HUES6 (cell line): ENCODE results near the gene GIGYF1.
"Not testable (repeated sequence)": the region's sequence is repeated elsewhere in the genome, so short reads cannot be mapped to it uniquely, and the experiment has no call there.

Source experiments
- H3K27ac ChIP-seq: 2 replicates; pipeline ENCODE4 v1.7.0; 2013; ENCODE audit warnings: low read depth, mild to moderate bottlenecking, low read length, inconsistent platforms
- H3K27me3 ChIP-seq: 2 replicates; pipeline ENCODE4 v1.6.1; 2013; ENCODE audit warnings: low read length; ENCODE audit not compliant: control insufficient read depth, insufficient read depth
- H3K36me3 ChIP-seq: 2 replicates; pipeline ENCODE4 v1.6.1; 2013; ENCODE audit warnings: low read length; ENCODE audit not compliant: control insufficient read depth, insufficient read depth
- H3K4me1 ChIP-seq: 2 replicates; pipeline ENCODE4 v1.6.1; 2013; ENCODE audit warnings: low read length; ENCODE audit not compliant: control insufficient read depth, insufficient read depth
- H3K4me3 ChIP-seq: 2 replicates; pipeline ENCODE4 v1.5.1; 2013; ENCODE audit warnings: low read depth, low read length
- H3K9ac ChIP-seq: one replicate; pipeline ENCODE4 v1.6.1; 2013; ENCODE audit warnings: mild to moderate bottlenecking, low read length
- H3K9me3 ChIP-seq: 2 replicates; pipeline ENCODE4 v1.6.1; 2013; ENCODE audit warnings: low read depth, low read length; ENCODE audit not compliant: control insufficient read depth, insufficient read depth

The GIGYF1 gene

DNA sequence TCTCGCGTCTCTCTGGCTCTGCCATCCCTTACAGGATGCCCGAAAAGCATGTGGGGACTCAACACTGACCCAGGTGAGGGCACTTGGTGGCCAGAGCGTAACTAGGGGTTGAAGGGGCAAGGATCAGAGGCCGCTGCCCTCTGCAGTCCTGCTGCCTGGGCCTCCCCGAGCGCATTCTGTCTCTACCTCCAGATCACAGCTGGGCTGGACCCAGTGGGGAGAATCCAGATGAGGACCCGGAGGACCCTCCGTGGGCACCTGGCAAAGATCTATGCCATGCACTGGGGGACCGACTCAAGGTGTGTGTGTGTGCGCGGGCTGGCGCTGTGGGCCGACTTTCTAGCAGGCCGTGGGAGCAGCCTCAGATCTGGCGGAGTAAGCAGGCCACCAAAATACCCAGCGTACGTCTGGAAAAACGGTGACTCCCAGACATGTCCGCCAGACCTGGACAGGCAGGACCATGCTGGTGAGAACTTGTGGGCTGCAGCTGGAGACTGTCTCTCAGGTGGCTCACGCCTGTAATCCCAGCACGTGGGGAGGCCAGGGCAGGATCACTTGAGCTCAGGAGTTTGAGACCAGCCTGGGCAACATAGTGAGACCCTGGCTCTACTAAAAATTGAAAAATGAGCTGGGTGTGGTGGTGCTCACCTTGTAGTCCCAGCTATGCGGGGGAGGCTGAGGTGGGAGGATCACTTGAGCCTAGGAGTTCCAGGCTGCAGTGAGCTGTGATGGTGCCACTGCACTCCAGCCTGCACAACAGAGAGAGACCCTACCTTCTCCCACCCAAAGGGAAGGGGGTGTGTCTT lies 17.3 kb downstream of the GIGYF1 start:
- Histone ChIP-seq H3K27me3 (peaks cover 8% of the 10 kb centered on the region; the same call in 1 of the 2 replicates), H3K9me3 (no peaks in the 10 kb centered on the region), H3K36me3 (peaks cover 47% of the 10 kb centered on the region), H3K4me3 (peak overlapping the region; percentile 65; the same call in 1 of the 2 replicates), H3K4me1 (peaks cover 9% of the 10 kb centered on the region; the same call in 1 of the 2 replicates), H3K27ac (no peak overlapping the region), H3K9ac (no peak overlapping the region)

DNA sequence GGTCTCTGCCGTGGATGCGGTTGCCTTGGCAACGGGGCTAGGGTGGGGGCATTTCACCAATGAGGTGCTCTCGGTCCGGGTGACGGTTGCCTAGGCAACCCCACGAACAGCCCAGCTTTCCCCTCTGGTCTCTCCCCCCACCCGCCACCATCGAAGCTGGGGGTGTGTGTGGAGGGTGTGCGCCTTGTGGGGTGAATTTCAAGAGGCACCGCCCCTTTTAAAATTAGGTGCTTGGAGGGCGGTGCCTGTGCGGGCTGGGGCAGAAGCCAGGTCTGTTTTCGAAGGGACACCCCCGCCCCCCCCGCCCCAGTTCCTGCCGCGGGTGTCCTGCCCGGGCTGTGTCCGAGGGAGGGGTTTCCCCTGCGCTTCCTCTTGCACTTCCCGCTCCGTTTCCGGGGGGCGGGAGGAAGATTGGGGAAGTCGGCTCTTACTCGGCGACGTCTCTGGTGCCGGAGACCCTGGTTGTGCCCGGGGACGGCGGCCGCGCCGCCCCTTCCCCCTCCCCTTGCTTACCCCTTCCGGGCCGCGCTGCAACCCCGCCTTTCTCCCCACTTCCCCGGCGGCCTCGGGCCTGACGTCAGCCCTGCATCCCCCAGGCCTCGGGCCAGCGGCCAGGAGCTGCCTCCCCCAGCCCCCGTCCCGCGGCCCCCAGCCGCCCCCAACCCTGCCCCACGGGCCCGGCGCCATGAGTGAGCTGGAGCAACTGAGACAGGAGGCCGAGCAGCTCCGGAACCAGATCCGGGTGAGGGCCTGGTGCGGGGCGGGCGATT lies 18.3 kb downstream of the GIGYF1 start:
- peak overlapping the region; percentile 65 for H3K4me3 ChIP-seq
- H3K9me3 ChIP-seq = no peaks in the 10 kb centered on the region
- peaks cover 37% of the 10 kb centered on the region for H3K36me3 ChIP-seq
- peaks cover 6% of the 10 kb centered on the region; the same call in 1 of the 2 replicates for H3K4me1 ChIP-seq
- H3K27ac ChIP-seq = no peak overlapping the region
- no peak overlapping the region for H3K9ac ChIP-seq
- peaks cover 8% of the 10 kb centered on the region; the same call in 1 of the 2 replicates for H3K27me3 ChIP-seq

DNA sequence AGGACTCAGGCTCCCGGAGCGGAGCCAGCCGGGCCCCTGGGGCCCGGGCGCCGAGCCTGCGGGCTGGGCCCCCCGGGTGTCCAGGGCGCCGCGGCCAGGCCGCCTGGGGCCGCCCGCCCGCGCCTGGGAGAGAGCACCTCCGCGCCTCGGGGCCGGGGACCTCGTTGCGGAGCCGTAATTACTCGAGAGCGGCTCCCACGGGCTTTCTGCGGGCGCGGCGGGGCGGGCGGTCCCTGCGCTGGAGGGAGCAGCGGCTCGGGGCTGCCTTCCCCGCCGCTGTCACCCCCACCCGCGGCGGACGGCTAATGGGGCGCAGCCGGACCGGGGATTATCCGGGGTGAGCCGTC lies 19.0 kb downstream of the GIGYF1 start:
- no peak overlapping the region for H3K27ac ChIP-seq

DNA sequence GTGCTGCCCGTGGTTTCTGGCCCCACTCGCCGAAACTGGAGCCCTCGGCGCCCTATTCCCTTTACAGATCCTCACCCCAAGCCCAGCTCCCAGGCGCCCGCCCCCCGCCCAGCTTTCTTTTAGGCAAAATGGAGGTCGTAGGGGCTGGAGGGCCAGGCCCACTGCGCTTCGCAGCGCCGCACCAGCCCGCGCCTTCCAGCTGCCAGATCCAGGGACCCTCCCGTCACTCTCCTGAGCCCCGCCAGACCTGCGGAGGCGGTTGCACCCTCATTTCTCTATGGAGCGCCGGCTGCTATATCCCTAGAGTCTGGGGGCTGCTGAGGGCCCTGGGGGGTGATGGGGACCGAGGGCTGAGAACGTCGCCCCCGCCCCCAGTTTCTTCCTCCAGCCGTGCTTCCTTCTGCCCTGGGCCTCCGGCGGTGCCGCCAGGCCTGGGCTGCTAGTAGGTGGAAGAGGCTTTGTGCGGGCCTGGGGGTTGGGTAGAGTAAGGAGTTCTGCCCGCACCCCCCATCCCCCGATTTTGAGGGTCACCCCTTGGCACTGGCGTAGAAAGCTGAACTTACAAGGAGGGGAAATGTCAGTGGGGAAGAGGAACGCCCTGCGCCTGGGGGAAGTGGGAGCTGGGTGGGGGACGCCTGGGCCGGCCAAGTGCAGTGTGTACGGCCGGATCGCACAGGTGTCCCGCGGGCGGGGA lies 19.5 kb downstream of the GIGYF1 start:
- Histone ChIP-seq H3K9me3 (no peaks in the 10 kb centered on the region), H3K36me3 (peaks cover 27% of the 10 kb centered on the region), H3K27me3 (peaks cover 8% of the 10 kb centered on the region; the same call in 1 of the 2 replicates), H3K4me1 (no peaks in the 10 kb centered on the region; the same call in 1 of the 2 replicates), H3K9ac (peak overlapping the region; percentile 77), H3K27ac (no peak overlapping the region; the same call in 1 of the 2 replicates), H3K4me3 (peak overlapping the region; percentile 65)

More for the DNA sequence above, 19.0 kb downstream of the GIGYF1 start:
- peaks cover 30% of the 10 kb centered on the region for H3K36me3 ChIP-seq
- H3K4me3 ChIP-seq = peak overlapping the region; percentile 65
- no peaks in the 10 kb centered on the region; the same call in 1 of the 2 replicates for H3K4me1 ChIP-seq
- no peak overlapping the region for H3K9ac ChIP-seq
- peaks cover 8% of the 10 kb centered on the region; the same call in 1 of the 2 replicates for H3K27me3 ChIP-seq
- no peaks in the 10 kb centered on the region for H3K9me3 ChIP-seq

DNA sequence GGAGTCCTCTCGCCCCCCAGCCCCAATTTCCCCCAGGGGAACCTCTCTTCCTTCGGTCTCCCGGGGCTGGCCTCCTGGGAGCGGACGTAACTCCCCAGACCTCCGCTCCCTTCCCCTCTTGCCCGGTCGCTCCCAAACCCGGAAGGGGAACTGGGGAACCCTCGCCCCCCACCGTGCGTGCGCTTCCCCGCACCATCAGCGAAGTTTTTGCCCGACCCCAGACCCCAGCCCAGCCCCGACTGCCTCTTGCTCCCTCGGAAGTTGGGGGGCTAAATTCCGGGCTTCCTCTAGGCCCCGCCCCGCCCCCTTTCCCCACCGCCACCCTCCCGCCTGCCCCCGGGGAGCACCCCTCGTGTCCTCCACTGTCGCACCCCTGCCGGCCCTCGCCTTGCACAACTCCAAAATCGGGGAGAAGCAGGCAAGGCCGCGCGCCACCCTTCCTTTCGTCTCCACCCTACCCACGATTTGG lies 20.1 kb downstream of the GIGYF1 start:
- H3K9me3 ChIP-seq = no peaks in the 10 kb centered on the region
- H3K4me3 ChIP-seq = peak overlapping the region; percentile 65
- H3K9ac ChIP-seq = peak overlapping the region; percentile 77
- no peaks in the 10 kb centered on the region for H3K4me1 ChIP-seq
- peaks cover 23% of the 10 kb centered on the region for H3K36me3 ChIP-seq
- no peak overlapping the region; the same call in 1 of the 2 replicates for H3K27ac ChIP-seq
- H3K27me3 ChIP-seq = peaks cover 8% of the 10 kb centered on the region; the same call in 1 of the 2 replicates

DNA sequence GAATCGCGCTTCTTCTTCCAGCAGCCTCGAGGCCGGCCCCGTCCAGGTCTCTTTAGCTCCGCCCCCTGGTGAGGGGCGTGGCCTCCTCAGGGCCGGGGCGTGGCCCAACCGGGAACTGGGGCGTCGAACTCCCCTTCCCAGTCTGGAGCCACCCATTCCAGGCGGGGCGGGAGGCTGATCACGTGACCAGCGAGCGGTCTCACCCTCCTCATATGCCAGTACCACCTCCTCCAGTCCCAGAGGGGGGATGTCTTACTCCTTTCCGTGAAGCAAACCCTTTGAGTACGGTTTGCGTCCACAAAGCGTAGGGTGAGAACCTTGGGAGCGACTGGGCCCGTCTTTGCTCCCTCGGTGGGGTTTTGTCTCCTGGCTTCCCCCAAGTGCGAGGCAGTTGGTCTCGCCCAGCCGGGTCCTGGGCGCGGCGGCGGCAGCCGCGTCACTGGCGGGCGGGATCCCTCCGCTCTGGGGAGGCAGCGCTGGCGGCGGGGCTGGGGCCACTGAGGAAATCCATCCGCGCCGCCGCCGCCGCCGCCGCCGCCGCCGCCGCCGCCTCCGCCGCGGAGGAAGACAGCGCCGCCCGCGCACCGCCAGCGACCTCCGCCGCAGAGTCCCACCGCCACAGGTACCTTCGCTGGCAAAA lies 20.6 kb downstream of the GIGYF1 start, which contains the start of gene GNB2:
GNB2 (plus strand) TSS at position 439 of the 640 bp plus-strand sequence. CDS start 2,526 bp downstream, outside the sequence.
- Histone ChIP-seq H3K27ac (peak within 1 kb of the TSS; percentile 97), H3K4me1 (no peaks in the 10 kb centered on the region), H3K27me3 (peaks cover 8% of the 10 kb centered on the region; the same call in 1 of the 2 replicates), H3K4me3 (peak within 1 kb of the TSS; percentile 65), H3K9ac (peak within 1 kb of the TSS; percentile 97), H3K36me3 (peaks cover 20% of the 10 kb centered on the region), H3K9me3 (no peaks in the 10 kb centered on the region)

DNA sequence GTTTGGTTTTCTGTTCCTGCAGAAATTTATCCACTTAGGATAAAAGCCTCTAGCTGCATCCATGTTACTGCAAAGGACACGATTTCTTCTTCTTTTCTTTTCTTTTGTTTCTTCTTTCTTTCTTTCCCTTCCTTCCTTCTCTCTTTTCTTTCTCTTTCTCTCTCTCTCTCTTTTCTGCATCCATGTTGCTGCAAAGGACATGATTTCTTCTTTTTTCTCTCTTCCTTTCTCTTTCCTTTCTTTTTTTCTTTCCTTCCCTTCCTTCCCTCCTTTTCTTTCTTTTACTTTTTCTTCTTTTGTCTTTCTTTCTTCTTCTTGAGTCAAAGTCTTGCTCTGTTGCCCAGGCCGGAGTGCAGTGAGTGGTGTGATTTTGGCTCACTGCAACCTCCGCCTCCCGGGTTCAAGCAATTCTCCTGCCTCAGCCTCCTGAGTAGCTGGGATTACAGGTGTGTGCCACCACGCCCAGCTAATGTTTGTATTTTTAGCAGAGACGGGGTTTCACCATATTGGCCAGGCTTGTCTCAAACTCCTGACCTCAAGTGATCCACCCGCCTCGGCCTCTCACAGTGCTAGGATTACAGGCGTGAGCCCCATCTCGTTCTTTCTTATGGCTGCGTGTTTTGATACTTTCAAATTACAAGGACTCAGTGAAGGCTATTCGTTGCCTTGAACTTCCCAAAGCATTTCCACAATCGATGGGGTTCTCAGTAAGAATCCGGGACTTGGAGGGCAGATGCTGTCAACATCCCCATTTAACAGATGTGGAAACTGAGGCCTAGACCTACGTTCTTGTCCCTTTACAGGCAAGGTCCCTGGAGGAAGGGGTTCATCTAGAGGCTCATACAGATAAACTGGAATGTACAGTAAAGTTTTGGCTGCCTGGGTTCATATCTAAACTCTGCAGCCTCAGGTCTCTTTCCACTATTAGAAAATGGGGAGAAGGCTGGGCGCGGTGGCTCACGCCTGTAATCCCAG lies 22.4 kb downstream of the GIGYF1 start:
- Histone ChIP-seq H3K9me3 (no peaks in the 10 kb centered on the region), H3K27me3 (peaks cover 8% of the 10 kb centered on the region; the same call in 1 of the 2 replicates), H3K27ac (no peak overlapping the region), H3K9ac (no peak overlapping the region), H3K4me1 (no peaks in the 10 kb centered on the region), H3K36me3 (peaks cover 2% of the 10 kb centered on the region), H3K4me3 (no peak overlapping the region)

DNA sequence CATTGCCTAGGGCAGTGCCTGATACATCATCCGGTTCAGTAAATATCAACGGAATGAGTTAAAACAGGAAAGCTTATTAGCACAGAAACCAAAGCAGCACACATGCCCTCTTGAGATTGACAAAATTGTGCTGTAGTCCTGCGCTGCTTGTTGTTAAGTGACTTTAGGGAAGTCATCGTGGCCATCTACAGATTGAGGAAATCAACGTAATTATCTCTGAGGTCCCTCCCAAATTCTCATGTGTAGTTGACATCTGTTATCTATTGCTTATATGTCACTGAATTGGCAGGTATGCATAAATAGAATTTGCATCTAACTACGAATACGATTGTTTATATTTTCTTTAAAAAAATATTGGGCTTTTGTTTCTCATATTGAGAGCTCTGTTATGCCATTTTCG lies 24.0 kb downstream of the GIGYF1 start:
- Histone ChIP-seq H3K36me3 (no peaks in the 10 kb centered on the region), H3K4me1 (no peaks in the 10 kb centered on the region), H3K9ac (no peak overlapping the region), H3K27ac (no peak overlapping the region), H3K4me3 (no peak overlapping the region), H3K27me3 (peaks cover 12% of the 10 kb centered on the region), H3K9me3 (no peaks in the 10 kb centered on the region)

DNA sequence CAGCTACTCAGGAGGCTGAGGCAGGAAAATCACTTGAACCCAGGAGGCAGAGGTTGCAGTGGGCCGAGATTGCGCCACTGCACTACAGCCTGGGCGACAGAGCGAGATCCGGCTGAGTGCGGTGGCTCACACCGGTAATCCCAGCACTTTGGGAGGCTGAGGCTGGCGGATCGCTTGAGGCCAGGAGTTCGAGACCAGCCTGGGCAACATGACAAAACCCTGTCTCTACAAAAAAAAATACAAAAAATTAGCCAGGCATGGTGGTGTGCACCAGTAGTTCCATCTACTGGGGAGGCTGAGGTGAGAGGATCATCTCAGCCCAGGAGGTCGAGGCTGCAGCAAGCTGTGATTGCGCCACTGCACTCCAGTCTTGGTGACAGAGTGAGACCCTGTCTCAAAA lies 24.9 kb downstream of the GIGYF1 start:
- H3K4me3 ChIP-seq, H3K4me1 ChIP-seq: not testable (repeated sequence)
- H3K27me3 ChIP-seq = peaks cover 12% of the 10 kb centered on the region

More for the DNA sequence above, 24.9 kb downstream of the GIGYF1 start:
- H3K36me3 ChIP-seq, H3K9ac ChIP-seq, H3K27ac ChIP-seq, H3K9me3 ChIP-seq: not testable (repeated sequence)
